ENCODE results near the gene POU2F1.
"Not testable (repeated sequence)": the region's sequence is repeated elsewhere in the genome, so short reads cannot be mapped to it uniquely, and the experiment has no call there.

Gene POU2F1

DNA sequence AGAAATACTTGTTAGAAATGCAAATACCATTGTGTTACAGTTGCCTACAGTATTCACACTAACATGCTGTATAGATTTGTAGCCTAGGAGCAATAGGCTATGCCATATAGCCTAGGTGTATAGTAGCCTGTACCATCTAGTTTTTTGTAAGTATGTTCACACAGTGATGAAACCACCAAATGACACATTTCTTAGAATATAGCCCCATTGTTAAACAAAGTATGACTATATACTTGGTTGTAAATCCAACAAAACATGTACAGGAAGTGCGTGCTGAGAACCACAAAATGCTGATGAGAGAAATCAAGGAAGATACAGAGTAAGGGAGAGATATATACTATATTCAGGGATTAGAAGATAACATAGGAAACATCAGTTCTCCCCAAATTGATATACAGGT lies 92.2 kb downstream of the POU2F1 start:
- no peak for DNase-seq (ENCODE audit: low read depth, low spot score)

- DNase-seq (ENCODE audit: low read depth, low spot score), result no peak
Measured at GRCh38 chr1:167314671-167315070, 94.0 kb downstream of the POU2F1 start.

DNA sequence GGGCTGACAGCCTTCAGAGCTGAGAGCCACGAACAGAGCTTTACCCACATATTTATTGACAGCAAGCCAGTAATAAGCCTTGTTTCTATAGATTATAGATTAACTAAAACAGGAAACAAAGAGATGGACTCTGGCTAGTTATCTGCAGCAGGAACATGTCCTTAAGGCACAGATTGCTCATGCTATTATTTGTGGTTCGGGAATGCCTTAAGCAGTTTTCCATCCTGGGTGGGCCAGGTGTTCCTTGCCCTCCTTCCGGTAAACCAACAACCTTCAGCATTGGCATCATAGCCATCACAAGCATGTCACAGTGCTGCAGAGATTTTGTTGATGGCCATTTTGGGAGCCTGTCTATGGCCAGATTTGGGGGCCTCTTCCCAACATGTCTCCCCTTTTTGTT lies 96.8 kb downstream of the POU2F1 start:
- DNase-seq (ENCODE audit: low read depth, low spot score), result no peak

DNA sequence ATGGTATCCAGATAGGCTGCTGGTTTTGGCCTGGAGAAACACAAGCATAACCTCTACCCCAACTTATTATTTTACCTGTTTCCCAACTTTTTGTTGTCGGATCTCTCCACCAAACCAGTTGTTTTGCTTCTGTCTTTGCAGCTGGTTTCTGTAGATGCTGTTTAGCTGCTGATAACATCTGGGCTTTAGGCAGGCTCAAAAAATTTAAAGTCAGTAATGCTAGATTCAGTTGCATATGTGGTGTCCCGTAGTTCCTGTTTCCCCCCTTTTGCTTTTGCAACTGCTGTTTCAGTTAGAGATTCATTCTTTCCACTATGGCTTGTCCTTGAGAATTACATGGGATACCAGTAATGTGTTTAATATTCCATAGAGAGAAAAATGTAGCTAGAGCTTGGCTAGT lies 98.5 kb downstream of the POU2F1 start:
- not testable (repeated sequence) for DNase-seq (ENCODE audit: low read depth, low spot score)

- DNase-seq (ENCODE audit: low read depth, low spot score), result no peak
Measured at GRCh38 chr1:167322483-167322882, 101.8 kb downstream of the POU2F1 start.

- DNase-seq (ENCODE audit: low read depth, low spot score), result no peak
Measured at GRCh38 chr1:167325151-167325550, 104.5 kb downstream of the POU2F1 start.

DNA sequence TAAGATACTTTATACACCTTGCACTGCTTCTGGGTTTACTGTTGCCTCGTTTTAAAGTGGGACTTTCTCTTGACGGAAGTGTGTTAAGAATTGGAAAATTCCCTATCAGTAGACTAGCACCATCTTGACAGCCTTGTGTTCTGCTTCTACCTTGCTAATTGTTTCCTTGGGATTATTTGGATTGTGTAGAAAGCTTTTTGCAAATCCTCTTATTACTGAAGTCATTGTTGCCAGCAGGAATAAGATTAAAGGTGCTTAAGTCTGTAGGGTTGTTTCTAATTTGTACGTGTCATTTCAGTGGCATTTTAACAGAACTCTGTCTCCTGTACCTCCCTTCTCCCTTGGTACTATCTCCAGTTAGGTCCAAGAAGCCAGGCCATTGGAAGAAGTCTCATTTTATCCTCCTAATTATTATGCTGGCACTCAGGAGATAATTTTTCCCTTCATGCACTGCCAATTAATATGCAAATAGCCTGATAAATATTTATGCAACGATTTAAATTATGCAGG lies 107.7 kb downstream of the POU2F1 start:
- peak; percentile 16 for DNase-seq (ENCODE audit: low read depth, low spot score)

GRCh38 chr1:167328816-167329483 lies 108.3 kb downstream of the POU2F1 start:
- DNase-seq (ENCODE audit: low read depth, low spot score), result peak; percentile 60

- DNase-seq (ENCODE audit: low read depth, low spot score), result no peak
Measured at GRCh38 chr1:167330601-167331293, 110.1 kb downstream of the POU2F1 start.

DNA sequence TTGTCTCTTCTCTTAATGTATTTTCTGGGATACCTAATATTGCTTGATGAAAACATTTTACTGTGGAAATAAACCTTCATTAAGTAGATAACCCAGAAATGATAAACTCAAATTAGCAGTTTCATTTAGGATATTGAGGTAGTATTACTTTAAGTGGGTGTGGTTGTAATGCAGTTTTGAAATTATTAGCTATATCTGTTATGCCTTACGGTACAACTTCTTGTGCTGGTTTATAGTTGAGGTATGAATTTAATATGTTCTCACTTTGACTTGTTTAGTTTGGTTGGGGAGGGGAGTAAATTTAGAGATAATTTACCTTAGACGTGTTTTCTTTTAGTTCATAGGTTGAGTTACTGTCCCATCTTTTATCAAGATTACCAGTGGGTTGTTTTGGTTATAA lies 111.0 kb downstream of the POU2F1 start:
- no peak for DNase-seq (ENCODE audit: low read depth, low spot score)

DNA sequence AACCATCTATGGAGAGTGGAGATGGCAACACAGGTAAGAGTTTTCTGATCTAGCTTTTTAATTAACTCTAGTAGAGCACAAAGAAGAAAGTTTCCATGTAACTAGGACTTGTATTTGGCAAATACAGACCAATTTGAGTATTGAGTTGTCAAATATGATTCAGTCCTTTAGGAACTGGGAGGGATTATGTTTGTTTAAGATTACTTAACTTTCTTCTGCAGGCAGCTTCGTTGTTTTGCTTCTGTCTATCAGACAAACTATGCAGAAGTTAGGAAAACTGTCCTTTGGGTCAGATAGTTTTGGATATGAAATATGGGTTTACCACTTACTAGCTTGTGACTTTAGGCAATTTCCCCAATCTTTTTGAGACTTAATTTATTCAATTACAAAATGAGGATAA lies 111.8 kb downstream of the POU2F1 start:
- DNase-seq (ENCODE audit: low read depth, low spot score), result no peak

DNA sequence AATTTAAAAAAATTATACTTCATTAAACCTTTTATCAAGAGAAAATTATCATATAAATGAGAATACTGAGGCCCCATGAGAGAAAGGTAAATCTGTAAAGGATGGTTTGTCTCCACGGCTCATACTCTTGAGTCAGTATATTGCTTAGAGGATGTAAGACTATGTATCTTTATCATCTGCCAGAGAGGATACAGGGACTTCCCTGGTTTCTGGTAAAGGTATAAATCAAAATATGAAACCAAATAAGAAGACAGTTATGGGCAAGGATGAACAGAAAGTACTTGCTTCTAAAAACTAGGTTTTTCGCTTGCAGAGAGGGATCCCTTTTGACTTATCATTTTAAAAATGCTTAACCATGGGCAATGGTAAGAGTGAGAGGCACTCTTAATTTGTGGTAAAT lies 112.4 kb downstream of the POU2F1 start:
- DNase-seq (ENCODE audit: low read depth, low spot score), result no peak

GRCh38 chr1:167333703-167334102 lies 113.0 kb downstream of the POU2F1 start:
- DNase-seq (ENCODE audit: low read depth, low spot score), result no peak

- no peak for DNase-seq (ENCODE audit: low read depth, low spot score)
Measured at GRCh38 chr1:167339405-167339804, 118.7 kb downstream of the POU2F1 start.

DNA sequence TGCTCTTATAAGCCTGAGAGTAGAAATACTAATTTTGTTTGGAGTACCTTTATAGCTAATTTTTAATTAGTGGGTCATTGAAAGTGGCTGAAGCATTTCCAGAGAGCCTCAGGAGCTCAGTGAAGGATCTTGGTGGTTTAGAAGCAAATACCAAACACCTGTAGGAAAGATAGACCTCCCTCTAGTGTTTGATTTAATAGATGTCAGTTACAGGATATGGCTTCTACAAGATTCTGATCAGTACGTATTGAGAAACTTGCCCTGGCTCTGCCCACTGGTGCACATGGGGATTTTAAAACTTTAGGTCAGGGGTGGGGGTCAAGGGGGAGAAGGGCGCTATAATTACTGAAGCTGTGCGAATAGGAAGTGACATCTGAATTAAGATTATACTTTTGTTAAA lies 122.2 kb downstream of the POU2F1 start:
- no peak for DNase-seq (ENCODE audit: low read depth, low spot score)

DNA sequence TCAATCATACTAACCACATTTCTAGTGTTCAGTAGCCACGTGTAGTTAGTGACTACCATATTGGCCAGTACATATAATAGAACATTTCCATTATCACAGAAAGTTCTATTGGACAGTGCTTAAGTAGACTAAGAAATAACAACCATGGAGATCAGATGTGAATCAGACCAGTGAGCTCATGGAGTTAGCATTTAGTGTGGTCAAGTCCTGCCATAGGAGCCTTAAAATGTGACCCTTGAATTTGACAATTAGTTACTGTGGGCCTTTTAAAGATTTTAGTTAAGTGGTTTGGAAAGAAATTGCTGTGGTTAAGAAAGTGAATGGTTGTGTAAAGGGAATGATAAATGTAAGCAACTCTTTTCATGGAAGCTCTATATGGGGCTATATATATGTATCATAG lies 123.4 kb downstream of the POU2F1 start:
- DNase-seq (ENCODE audit: low read depth, low spot score), result peak; percentile 80

DNA sequence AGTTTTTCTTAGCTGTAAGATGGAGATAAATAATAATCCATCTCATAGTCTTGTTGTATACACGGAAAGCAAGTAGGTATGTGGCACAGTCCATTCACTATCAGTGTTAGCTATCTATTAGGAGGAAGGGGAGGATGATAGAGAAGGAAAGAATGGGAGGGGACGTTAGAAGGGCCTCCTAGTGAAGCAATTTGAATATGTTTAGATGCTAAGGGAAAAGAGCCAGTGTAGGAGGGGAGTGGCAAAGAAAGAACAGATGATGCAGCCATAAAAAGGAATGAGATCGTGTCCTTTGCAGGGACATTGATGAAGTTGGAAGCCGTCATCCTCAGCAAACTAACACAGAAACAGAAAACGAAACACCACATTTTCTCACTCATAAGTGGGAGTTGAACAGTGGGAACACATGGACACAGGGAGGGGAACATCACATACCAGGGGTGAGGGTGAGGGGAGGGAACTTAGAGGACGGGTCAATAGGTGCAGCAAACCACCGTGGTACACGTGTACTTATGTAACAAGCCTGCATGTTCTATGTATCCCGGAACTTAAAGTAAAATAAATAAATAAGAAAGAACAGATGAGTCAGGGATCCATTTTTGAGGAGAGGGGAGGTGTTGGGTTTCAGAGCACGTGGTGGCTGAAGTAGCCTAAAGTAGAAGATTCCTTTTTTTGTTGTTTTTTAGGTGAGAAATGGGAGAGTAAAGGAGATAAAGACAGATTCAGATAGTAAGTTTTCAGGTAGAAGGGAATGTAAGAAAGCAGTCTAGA lies 124.1 kb downstream of the POU2F1 start:
- DNase-seq (ENCODE audit: low read depth, low spot score), result peak; percentile 18

DNA sequence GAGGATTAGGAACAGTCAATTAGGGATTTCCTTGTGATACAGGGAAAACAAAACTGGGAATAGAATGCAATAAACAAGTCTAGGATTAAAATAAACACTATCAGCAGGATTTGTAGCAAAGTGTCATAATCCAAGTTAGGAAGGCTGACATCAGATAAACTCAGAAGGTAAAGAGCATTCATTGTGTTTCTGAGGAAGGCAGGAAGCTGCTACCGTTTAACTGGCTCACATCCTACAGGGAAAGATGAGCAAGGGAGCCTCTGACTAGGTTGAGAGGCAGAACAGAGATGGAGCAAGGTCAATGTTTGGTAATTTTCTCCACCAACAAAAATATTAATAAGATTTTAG lies 124.7 kb downstream of the POU2F1 start:
- DNase-seq (ENCODE audit: low read depth, low spot score), result no peak

DNA sequence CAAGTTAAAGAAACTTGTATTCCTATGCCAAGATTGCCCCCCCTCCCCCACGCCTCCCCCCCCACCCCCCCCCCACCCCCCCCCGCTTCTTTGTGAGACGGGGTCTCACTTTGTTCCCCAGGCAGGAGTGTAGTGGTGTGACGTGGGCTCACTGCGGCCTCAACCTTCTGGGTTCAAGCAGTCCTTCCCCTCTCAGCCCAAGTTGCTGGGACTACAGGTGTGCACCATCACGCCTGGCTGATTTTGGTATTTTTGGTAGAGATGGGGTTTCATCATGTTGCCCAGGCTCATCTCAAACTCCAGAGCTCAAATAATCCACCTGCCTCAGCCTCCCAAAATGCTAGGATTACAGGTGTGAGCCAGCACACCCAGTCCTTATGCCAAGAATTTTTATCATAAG lies 136.6 kb downstream of the POU2F1 start:
- no peak for DNase-seq (ENCODE audit: low read depth, low spot score)

GRCh38 chr1:167359295-167359694 lies 138.6 kb downstream of the POU2F1 start:
- no peak for DNase-seq (ENCODE audit: low read depth, low spot score)

- DNase-seq (ENCODE audit: low read depth, low spot score), result peak; percentile 28
Measured at GRCh38 chr1:167360120-167360519, 139.4 kb downstream of the POU2F1 start.

DNA sequence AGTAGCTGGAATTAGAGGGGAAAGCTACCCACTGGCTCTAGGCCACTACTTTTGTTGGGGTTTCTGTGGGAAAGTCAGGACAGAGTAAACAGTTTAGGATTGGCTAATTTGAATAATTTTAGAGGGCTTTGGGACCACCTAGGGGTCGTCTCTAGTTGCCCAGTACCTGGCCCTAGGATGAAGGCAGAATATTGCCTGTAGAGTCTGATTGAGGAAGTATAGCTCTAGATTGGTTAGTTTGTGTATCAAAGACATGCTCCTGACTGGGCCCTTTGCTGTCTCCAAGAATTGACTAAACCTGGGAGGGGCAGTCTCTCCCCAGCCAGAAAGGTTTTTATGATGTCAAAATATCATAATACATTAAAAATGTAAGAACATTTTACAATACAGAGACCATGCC lies 142.0 kb downstream of the POU2F1 start:
- no peak for DNase-seq (ENCODE audit: low read depth, low spot score)

GRCh38 chr1:167364826-167365225 lies 144.1 kb downstream of the POU2F1 start:
- no peak for DNase-seq (ENCODE audit: low read depth, low spot score)

Data from astrocyte of the hippocampus (primary cell).